EL (cell line): Measurements from ENCODE around the gene SEC16A.
"Not testable (repeated sequence)": the region's sequence is repeated elsewhere in the genome, so short reads cannot be mapped to it uniquely, and the experiment has no call there.

ENCODE experiments used
- DNase-seq: peaks from one replicate; pipeline ENCODE4 v3.0.0-alpha.2; 2016

The SEC16A gene

GRCh38 chr9:136412962-136413361, 69.9 kb downstream of the SEC16A start:
- no peak for DNase-seq

- no peak for DNase-seq
These were observed 71.5 kb downstream of the SEC16A start for GRCh38 chr9:136411378-136411777.

DNA sequence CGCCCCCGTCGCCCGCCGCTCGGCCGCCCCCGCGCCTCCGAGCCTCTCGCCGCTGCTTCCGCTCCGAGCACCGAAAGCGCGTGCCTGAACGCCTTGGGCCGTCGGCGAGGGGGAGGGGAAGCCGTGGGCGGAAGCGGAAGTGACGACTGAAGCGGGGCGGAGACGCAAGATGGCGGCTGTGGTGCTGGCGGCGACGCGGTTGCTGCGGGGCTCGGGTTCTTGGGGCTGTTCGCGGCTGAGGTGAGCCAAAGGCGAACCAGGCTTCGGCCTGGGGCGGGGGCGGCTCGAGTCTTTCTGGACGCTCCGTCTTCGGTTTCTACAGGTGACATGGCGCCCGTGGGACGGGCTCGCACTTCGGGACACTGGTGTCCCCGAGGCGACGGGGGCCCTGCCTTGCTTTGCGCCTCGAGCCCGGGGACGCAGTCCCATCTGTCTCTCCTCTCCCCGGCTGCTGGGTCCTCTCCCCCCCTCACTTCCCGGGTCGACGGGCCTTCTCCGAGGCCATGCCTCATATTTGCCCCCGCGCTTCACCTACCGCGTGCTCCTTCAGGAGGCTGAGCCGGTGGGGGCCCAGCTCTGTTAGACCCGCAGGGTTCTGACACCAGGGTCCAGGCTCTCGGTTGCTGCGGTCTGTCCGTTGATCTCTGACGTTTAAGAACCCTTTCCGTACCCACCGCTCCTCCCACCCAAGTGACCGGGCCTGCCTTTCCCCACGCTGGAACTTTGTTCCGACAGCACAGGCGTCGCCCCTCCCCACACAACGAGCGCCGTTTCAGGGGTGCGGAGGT, 72.1 kb downstream of the SEC16A start, which contains the start of the genes ENTR1 and PMPCA:
ENTR1 (minus strand) TSS at position 115 of the 788 bp plus-strand sequence. CDS start 217 bp downstream, outside the sequence.
PMPCA (plus strand) TSS at position 159 of the 788 bp plus-strand sequence; CDS start at position 170, 11 bp downstream.
- DNase-seq, result peak; percentile 89

- peak; percentile 48 for DNase-seq
These were observed 73.0 kb downstream of the SEC16A start for GRCh38 chr9:136409557-136410455.

- DNase-seq, result no peak
These were observed 74.9 kb downstream of the SEC16A start for GRCh38 chr9:136407911-136408310.

DNA sequence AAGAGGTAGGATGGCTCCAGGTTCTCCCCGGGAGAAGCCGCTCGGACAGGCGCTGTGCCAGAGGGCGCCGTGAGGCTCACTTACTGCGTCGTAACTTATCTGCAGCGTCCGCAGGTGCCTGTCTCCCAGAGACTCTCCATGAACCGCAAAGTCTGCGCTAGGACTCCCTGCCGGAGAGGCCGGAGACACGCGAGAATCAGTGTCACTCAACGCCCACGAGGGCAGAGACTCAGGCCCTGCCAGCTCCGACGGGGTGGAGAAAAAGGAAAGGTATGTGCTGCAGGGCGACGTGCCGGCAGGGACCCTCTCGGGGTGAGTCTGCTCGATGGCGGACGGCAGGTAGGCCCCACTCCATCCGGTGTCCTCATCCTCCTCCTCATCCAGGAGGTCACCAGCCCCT, 75.8 kb downstream of the SEC16A start:
- not testable (repeated sequence) for DNase-seq

DNA sequence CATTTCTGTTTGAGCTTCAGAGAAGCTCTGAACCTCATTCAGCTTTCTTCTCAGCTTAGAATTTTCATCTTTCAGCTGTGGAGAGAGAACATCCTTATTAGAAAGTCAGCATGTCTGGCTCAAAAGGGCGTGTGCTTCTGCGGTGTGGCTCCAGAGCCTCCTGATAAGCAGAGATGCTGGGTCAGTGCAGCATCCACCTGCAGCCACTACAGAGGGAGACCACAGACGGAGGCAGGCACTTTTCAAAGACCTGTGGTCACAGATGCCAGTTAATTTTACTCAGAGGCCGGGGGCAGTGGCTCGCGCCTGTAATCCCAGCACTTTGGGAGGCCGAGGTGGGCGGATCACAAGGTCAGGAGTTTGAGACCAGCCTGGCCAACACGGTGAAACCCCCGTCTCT, 76.9 kb downstream of the SEC16A start:
- not testable (repeated sequence) for DNase-seq

- no peak for DNase-seq
These were observed 77.4 kb downstream of the SEC16A start for GRCh38 chr9:136405481-136405880.

GRCh38 chr9:136404801-136405136, 78.1 kb downstream of the SEC16A start:
- DNase-seq, result no peak

GRCh38 chr9:136403915-136404800, 78.7 kb downstream of the SEC16A start:
- no peak for DNase-seq

GRCh38 chr9:136403538-136403914, 79.3 kb downstream of the SEC16A start:
- no peak for DNase-seq

DNA sequence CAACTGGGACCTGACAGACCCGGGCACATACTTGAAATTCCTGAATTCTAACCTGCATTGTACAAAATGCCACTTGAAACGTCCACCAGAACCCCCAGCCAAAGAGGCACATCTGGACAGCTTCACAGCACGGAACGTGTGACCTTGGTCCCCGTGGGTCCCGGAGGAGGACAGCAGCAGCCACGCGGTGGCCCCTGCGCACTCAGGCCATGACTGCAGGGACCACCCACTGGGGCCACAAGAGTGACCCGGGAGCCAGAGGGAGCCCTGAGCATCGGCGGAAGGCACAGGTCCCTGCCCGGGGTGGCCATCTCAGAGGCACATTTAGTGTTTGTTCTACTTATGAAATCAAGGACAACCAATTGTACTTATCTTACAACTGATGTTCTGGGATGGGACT, 80.8 kb downstream of the SEC16A start:
- no peak for DNase-seq

- no peak for DNase-seq
These were observed 81.5 kb downstream of the SEC16A start for GRCh38 chr9:136401173-136401922.

DNA sequence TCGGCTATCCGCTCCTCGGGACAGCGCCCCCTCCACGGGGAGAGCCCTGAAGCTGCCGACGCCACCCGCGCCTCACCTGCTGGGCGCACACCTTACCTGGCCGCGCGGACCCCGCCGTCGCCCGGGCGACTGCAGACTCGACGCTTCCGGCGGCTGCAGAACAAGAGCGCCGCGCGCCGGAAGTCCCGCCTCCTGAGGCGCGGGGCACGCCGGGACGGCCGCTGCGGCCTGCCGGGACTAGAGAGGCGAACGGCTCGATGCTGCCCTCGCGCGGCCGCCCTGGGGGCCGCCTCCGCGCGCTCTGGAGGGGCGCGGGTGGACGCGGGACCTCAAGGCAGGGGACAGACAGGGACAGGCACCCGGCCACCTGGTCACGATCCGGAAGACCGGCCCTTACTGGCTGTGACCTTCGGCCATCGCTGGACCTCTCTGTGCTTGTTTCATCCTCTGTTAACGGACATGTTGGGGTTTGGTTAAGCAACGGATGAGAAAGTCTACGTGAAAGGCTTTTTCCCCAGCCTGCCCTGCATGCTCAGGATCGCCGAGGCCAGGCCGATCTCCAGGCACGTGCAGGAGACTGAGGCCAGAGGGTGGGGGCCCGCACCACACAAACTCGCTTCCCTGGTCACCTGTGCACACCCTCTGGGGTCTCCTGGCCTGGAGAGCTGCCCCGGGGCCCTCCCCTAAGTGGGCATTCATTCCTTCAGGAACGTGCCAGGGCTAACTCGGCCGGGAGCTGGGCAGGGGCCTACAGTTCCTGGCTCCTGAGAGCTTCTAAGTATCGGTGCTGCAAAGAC, 82.6 kb downstream of the SEC16A start, which contains the start of gene SNAPC4:
SNAPC4 (minus strand) TSS at position 133 of the 797 bp plus-strand sequence. CDS start 1,742 bp downstream, outside the sequence.
- peak; percentile 83 for DNase-seq

DNA sequence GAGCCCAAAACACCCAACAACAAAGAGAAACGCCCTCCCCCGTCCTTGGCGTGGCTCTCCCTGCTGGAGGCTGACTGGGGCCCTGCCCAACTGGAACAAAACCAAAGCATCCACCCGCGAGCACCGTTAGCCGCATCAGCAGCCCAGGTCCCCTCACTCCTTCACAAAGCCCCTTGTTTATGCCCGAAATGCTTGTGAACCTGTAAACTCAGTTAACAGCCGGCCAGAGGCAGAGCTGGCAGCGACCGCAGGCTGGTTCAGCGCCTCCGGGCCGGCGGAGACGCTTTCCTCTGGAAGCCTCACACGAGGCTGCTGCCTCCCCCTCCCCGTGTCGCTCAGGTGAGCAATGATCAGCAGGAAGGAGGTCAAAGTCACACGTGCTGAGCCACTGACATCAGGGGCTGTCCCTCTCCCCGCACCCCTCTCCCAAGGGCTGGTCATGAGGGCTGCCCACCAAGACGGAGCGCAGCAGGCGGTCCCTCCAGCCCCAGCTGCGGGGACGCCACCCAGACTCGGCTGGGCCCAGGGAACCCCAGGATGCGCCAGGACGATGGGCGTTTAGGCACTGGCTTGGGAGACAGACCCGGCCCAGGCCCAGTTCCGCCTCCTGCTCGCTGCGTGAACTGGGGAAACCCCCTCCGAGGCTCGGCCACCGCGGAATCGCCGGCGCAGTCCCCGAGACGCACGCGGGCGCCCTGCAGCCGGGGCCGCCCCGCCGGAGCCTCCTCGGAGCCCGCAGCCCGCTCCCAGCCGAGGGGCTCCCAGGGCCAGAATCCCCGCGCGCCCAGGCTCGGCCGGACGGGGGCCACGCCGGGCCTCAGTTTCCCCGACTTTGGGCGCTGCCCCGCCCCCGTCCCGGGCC, 83.4 kb downstream of the SEC16A start:
- DNase-seq, result peak; percentile 24

DNA sequence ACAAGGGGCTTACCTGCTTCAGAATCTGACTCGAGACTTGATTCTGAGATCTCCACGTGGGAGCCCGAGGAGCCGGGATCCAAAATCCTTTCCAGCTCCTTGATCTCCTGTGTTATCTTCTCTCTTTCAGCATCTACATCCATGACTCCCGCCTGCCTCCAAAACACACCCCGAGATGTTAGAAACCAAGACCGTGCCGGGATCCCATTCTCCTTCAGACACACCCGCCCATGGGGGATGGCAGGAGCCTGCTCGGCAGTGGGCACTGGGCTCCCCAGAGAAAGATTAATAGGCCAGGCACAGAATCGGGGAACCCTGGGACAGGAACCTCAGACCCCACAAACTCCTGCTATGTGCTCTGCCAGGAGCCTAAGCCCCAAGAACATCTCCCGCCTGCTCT, 84.6 kb downstream of the SEC16A start:
- no peak for DNase-seq

- DNase-seq, result no peak
These were observed 85.2 kb downstream of the SEC16A start for GRCh38 chr9:136397643-136398042.

DNA sequence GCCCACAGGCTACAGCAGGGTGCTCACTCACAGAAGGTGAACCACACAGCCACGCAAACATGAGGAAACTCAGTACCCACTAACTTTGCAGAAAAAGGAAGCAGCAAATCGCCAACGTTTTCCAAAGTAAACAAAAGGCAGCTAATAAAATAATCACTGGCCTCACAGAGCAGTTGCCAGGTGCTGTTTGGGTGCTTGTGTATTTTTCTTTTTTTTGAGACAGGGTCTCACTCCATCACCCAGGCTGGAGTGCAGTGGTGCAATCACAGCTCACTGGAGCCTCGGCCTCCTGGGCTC, 86.7 kb downstream of the SEC16A start:
- DNase-seq, result no peak

DNA sequence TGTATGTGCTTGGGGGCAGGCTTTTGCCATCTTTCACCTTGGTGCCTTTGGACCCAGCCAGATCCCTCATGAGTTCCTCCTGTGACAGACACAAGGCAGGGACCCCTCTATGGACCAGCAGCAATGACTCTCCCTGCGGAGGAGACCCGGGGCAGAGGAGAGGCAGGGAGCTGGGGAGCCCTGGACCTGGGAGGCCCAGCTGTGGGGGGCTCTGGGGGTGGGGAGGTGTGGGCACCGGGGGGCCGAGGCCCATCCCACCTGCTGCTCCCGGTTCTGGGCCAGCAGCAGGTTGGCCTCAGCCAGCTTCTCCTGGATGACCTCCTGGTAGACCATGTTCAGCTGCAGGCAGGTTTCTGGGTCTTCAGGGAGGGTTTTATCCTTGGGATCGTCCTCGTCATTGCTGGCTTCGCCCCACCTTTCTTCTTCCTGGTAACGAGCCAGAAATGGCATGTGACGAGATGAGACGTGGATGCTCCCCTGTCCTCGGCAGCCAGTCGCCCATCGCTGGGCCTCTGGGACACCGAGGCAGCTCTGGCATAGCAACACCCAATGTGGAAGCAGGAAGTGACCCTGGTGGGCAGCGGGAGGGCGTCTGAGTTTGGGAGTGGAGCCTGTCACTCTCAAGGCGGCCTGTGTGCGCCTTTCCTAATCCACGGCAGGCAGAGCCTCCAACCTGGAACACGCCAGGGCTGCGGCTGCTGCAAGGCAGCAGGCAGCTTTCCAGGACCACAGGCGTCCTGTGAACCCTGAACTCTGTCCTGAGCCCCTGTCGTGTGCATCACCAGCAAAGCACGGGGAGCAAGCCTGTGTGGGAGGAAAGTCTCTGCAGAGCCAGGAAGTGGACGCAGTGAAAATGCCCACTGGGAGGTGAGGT, 87.3 kb downstream of the SEC16A start:
- DNase-seq, result no peak
